Stimulated activated CD4-positive, alpha-beta T cell treated with anti-CD3 and anti-CD28 coated beads, Interleukin-15, amount 100 ng/mL, for 48 hours (primary cell): ENCODE measurements around the gene TAF4.

Source experiments
- DNase-seq, 2 donors: peaks; one replicate each; pipeline ENCODE4 v3.0.0-alpha.2; 2020; ENCODE audit warnings: low read depth in 2 of 2

TAF4 gene

DNA sequence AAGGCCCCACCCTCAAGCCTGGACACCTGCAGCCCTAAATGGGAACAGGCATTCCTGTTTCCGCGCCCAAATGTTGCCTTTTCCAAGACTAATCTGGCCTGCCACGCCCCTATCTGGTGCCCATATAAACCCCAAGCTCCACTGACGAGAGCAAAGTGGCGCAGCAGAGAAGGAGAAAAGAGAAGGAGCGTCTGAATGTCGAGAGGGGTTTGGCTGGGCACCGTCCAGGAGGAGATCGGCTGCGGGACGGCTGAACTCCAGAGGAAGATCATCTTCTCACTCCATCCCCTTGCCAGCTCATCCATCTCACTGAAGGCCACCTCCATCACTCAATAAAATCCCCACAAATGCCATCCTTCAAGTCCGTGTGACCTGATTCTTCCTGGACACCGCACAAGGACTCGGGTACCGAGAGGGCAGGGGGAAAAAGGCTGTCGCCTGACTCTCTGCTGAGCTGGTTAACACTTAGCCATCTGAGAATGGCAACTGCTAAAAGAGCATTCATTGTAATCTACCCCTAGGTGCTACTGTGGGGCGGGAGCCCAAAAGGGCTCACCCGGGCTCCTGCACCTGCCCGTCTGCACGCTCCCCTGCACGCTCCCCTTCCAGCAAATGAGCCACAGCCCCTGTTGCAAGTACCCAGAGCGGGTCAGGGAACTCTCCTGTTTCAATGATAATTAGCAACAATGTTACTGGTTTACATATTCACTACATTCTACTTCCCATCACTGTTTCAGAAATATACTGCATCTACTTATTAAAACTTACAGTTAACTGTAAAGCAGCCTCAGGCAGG is 23.5 kb downstream of the TAF4 start:
- DNase-seq: no peak

DNA sequence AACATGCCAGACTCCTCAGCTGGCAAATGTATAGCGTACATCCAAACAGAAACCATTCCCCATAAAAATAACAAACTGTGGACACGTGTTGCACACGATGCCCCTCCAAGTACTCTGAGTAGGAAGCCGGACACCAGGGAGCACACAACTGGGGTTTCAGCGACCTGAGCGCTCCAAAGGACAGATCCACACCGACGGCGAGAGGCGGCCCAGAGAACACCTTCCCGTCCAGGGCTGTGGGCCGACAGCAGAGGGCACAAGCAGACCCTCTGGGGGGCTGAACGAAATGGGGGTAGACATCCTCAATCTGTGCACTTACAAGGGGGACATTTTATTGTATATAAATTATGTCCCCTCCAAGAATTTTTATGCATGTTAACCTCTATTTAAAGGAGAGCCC is 24.7 kb downstream of the TAF4 start:
- no peak for DNase-seq

DNA sequence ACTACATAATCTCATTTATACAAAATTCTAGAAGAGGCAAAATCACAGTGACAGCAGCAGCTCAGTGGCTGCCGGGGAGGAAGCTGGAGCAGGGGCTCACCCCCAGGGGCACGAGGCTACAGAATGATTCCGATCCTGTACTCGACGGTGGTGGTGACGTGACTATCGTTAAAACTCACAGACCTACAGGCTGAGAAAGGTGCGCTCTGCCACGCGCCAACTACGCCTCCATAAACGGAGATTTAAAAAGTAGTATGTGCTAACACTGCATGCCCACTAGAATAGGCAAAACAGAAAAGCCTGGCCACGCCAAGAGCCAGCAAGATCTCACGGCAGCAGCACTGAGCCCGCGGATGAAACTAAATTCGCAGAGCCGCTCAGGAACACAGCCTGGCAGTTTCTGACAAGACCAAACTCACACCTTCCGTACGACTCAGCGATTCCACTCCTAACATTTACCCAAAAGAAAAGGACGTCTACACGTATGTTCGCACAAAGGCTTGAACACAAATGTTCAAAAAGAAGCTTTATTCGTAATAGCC is 25.2 kb downstream of the TAF4 start:
- DNase-seq: no peak

DNA sequence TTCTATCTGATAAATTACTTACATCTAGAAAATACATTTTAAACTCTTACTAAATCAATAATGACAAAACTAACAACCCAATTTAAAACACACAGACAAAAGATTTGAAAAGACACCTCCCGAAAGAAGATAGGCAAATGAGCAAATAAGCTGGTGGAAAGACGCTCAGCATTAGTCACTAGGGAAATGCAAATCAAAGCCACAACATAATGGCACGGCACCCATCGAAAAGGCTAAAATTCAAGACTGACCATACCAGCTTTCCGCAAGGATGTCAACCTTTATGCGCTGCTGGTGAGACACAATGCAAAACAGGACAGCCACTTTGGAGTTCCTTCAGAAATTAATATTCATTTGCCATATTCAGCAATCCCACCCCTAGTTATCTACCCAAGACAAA is 25.9 kb downstream of the TAF4 start:
- no peak for DNase-seq

DNA sequence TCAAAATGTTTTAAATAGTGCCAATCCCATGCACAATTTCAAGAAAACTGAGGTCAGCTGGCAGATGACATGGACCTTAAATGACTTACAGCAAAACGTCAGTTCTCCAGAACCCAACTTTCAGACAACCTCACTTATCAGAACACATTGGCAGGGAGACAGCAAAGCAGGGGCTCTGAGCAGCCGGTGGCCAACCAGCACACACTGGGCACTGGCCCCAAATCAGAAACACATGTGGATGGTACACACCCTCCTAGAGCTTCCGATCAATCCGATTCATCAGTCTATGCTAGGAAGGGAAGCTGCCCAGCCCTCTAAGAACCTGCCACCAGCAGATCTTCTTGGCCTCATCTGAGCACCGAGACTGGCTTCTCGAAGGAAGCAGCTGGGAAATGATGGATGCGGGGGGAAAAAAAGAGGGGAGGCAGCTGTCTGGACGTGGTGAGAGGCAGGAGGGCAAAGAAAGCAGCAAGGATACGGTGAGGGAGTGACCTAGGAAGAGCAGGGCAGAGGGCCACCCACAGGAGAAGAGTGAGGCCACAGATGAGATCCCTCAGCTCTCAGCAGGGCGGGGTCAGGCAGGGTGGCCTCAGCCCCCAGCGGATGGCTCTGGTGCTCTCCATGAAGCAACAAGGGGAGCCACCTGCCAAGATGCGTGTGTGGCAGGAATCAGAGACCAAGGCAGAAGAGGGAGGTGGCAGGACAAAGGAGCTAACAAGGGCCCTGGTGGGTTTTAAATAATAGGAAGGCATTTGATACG is 32.9 kb downstream of the TAF4 start:
- DNase-seq: no peak

DNA sequence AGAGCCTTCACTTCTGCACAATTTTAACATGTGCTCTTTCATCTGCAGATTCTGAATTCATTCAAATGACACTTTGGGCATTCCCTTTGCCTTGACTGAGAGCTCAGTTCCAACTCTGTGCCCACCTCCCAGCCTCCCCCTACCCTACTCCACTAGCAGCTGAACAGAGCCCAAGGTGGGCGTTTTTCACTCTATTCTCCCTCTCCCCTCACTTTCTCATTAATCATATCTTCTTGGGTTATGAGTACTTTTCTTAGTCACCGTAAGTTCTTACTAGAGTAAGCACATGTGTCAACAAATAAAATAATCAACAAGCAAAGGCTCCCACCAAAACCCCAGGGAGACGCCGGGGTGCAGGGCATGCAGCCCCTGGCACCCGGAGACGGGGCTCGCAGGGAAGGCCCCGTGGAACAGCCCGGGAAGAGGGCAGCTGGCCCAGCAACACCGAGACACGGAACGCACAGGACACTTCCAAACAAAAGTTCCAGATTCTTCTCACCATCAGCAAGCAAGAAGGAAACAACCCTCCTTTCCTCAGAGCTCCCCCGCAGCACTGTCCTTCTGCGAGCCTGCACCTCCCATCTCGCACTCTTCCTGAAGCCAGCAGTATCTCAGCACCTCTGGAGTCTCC is 34.1 kb downstream of the TAF4 start:
- no peak for DNase-seq

DNA sequence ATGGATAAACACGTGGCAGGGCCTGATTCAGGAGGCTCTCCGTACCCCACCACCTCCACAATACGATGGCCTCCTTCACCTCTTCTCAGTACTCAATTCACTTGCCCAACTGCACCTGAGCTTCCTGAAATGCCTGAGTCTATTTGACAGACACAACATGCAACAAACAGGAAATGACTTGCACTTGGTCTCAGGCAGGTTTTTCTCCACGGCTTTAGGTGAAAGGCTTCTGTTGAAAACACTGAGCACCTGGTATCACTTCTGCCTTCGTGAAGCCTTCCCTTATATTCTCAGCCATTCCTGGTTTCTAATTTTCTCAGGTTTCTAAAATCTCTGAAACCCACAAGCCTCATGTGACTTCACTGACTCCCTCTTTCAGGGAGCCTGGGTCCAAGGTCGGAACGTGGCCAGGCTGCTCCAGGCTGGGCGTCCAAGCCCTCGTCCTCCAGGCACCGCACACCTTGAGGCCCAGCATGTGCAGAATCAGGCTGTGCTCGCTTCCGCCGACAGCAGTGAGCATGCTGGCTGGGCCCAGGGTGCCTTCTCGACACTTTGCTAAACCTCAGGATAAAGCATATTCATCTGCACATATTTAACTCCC is 34.7 kb downstream of the TAF4 start:
- DNase-seq: peak in 1 of 2 donors; percentile 11

DNA sequence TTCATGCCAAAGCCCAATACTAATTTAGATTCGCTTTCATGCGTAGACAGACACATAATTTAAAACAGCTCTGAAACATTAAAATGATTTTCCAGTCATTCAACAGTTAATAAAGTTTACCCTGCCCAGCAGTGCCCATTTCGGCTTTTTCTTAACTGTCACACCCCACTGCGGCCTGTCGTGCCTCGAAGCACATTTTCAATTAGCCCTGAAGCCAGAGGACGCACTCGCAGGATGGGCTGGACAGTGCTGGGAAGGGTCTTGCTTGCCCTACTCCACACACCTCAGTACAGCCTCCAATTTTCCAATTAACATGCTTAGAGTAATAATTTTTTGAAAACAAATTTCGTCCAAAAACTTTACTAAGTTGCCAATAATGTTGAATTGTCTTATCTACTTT is 35.3 kb downstream of the TAF4 start:
- no peak for DNase-seq

DNA sequence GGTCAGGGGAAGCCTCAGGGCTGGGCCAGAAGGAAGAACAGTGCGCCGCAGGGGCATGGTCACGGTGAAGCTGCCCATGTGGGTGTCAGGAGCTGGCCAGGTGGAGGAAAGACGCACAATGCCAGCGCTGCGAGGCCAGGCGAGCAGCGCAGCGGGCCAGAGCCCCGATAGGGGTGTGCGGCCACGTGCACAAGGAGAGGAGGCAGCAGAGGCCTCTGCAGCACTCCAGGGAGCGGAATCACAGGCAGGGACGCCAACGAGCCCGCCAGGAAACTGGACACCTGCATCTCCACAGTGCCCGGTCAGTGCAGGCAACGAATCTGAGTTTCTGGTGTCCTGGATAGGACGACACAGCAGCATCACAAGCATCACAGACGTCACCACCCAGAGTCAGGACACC is 35.7 kb downstream of the TAF4 start:
- DNase-seq: no peak

DNA sequence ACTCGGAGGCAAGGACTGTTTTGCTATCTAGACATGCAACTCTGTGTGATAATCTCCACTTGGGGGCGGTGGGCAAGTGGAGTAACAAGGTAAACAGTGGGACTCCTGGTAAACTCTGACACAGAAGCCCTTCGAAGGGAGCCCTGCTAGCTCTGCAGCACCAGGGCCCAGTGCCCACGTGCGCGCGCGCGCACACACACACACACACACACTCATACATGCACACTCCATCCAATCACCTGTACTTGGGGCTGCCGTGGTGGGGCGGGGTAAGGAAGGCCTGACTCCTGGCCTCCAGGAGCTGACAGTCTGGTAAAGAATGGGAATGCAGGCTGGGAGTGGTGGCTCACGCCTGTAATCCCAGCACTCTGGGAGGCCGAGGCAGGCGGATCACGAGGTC is 36.4 kb downstream of the TAF4 start:
- DNase-seq: no peak

DNA sequence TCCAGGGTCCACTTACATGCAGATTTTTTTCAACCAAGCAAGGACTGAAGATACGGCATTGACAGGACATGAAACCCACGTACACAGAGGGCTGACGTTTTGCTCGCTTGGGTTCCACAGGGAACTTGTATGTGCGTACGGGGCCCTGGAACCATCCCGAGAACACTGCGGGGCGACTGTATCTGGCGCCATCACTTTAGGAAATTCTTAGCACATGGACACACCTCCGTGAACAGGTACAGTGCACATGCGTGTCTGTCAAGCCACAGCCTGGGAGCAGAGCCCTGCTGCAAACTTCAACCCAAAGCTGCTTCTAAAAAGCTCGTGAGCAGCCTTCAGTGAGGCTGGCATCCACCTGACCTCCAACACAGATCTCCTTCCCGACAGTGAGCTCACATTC is 37.3 kb downstream of the TAF4 start:
- DNase-seq: no peak

DNA sequence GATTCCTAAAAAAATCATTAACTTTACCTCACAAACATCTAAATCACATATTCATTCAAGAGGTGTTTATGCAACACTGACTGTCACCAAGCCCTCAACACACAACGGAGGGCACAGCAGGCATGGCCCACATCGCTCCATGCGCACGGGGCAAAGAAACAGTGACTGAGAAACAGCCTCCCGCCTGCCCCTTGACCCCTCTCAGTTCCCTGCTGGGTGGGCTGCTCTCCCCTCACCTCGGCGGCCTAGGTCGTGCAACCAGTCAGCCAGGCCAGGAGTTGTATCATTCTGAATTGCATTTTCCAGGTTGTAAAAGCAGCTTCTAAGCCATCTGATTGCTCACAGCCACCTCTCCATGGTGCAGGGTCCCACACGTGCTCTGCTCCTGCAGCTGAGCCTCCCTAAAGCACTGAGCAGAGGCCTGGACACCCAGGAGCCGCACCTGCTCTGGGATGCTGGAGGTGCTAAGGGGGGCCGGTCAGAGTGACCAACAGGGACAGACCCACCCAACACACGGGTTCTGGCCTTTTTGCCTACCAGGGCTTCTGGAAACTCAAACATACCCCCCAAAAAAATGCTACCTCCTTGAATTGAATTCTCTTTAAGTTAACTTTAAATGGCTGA is 37.9 kb downstream of the TAF4 start:
- DNase-seq: no peak

DNA sequence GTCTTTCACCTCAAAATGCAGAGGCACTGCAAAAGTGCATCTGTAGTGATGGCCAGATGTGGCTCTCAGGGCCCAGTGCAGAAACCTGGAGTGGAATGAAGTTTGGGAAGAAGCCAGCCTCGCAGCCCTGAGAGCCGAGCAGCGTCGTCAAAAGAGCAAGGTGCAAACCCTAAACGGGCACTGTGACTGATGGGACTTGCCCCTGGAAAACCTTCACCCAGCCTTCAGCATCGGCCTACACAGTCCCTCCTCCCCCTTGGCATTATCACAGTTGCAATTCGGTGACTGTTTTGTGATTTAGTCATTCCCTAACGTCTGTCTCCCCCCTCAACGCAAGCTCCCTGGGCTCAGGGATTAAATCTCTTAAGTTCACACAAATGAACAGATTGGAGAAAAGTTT is 38.6 kb downstream of the TAF4 start:
- no peak for DNase-seq

DNA sequence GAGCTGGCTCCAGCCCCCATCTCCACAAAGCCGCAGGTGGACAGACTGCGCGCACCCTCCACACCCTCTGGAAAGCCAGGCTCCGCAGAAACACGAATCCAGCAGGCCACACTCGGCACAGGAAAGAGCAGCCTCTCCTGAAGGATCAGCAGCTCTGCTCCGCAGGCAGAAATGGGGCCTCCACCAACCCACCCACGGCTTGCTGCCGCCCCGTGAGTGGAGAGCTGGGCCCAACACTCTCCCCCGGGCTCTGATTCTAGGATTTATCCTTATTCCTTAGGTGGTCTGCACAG is 39.2 kb downstream of the TAF4 start:
- DNase-seq: no peak

DNA sequence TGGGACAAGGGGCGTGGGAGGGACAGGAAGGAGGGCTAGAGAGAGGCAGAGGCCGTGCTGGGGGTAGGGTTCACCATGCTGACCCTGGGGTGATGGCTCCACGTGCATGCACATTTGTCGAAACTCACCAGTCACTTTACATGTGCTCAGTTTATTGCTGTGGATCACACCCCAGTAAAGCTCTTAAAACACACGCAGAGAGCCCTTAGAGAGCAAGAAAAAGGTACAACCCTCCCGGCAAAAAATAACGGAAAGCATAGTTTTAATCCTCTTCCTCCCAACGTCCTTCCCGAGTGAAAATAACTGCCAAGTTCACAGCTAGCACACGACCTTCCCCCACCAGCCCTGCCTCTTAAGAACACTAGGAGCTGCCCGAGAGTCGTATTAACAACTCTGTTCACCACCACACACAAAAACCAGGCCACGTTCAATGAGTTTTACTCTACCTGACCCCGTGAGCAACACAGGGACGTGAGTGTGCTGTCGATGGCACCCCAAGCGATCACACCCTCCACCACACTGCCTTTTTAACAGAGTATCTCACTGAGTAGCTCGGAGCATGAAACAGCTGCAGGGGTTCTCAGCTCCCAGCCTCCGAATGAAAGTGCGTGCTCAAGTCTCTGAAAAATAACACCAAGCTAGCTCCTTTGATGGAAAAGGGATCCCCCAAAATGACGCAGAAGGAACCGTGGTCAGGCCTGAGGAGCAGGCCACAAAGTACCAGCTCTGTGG is 39.7 kb downstream of the TAF4 start:
- no peak for DNase-seq

DNA sequence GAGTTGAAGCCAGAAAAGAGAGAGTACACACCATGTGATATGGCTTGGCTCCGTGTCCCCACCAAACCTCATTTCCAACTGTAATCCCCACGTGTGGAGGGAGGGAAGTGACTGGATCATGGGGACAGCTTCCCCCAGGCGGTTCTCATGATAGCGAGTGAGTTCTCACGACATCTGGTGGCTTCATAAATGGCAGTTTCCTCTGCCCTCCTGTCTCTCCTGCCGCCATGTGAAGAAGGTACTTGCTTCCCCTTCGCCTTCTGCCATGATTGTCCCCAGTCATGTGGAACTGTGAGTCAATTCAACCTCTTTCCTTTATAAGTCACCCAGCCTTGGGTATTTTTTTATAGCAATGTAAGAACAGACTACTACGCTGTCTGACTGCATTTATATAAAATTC is 40.3 kb downstream of the TAF4 start:
- DNase-seq: no peak

DNA sequence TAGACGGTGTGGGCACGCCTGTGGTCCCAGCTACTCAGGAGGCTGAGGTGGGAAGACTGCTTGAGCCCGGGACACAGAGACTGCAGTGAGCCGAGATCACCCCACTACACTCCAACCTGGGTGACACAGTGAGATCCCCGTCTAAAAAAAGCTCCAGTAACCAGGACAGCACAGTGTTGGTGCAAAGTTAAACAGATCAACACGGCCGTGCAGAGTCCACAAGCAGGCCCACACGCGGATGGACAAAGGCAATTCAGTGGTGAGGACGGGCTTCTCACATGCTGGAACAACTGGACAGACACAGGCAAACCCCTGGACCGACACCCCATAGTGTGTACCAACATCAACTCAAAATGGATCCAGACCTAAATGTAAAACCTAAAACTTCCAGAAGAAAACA is 41.7 kb downstream of the TAF4 start:
- DNase-seq: no peak

DNA sequence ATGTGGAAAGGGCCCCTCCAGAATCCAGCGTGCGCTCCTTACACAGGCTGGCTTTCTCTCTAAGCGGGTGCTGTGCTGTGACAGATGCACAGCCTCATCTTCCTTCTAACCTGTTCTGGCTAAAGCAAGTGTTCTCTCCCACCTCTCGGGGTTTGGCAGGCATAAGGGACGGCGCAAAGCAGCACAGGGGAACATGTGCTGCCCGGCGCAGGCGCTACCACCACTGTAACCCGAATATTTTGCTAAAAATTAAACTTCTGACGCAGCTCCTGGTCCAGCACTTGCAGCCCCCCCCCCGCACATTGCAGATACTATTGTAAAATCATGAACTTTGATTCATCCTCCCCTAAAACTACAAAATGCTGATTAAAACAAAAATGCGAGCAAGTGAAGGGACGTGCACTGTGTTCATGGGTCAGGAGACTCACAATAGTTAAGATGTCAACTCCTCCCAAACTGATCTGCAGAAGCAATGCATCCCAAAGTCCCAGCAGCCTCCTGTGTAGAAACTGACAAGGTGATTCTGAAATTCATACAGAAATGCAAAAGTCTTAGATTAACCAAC is 43.0 kb downstream of the TAF4 start:
- no peak for DNase-seq

DNA sequence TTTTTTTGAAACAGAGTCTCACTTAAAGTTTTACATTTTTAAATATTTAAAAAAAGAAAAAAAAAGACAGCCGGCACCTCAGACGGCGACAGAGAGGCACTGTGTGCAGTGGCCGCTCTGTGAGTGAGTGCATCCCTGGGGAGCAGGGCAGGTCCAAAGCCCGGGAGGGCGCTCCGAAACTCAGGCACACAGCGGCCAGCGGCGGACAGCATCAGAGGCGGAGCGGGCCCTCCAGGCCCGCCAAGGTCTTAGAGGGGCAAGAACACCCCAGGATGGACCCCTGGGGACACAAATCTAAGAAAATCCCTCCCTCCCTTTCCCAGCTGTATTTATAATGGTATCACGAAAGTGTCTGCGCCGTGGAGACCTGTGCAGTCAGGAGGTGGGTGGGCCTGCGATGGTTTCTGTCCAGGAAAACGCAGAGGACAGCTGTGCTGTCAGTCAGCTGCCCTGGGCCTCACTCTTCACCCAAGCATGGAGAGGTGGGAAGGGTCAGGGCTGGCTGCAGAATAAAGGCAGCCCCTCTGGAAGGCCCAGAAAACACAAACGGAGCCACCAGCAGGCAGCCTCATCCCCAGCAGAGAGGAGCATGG is 43.8 kb downstream of the TAF4 start:
- no peak for DNase-seq

DNA sequence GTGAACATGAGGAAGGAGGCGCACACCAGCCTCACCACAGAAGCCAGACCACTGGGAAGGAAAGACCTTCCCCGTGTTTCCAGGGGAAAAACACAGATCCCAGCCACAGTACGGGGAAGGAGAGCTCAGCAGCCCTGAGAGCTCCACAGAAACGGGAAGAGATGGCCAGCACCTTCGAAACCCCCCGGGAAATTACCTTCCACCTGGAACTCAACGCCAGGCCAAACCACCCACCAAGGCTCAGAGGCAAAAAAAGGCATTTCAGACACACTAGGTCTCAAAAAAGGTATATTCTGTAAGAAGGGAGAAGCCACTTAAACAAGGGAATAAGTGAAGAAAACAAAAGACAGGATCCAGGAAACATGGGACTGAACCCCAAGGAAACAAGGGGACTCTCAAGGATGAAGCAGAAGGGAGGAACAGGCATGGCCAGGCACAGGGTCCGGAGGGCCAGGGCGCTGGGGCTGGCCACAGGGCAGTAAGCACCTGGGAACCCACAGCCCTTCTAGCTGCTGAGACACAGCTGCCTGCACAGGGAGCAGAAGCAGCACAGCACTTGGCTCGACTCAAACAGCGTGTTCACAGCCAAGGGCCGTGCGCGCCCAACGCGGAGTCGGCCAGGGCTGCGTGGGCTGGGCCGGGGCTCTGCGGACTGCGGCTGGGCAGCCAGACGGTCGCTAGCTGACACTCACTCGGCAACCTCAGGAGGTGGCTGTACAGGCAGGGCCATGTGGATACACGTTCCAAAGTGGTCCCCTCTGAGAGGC is 44.6 kb downstream of the TAF4 start:
- no peak for DNase-seq
